ENCODE data around the gene ULK4. TPM values are rescaled to one million over a fixed set of nuclear protein-coding genes. Genes with fewer than 3 reads are reported as not detected.

The ULK4 gene
- total and polyA plus RNA-seq, 2 of the 8 experiments (the other 6 are each of a cell fraction or from before 2014, with no cell fraction given), result 3.0 to 10.8 TPM

DNA sequence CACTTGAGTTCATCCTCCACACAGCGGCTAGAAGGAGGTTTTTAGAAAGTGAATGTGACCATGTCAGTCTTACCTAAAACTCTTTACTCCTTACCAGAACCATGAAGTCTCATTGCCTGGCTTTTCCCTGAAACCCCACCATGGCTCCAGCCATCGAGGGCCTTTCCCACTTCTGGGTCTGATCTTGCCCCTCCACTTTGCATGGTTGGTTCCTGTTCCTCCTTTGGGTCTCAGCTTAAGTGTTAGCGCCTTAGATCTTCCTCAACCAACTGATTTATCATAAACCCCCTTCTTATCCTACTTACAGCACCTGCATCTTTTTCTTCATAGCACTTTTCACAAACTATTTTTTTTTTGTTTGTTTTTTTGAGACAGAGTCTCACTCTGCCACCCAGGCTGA, 45.9 kb upstream of the ULK4 start (continued):
- TF ChIP-seq, protein P1, sequence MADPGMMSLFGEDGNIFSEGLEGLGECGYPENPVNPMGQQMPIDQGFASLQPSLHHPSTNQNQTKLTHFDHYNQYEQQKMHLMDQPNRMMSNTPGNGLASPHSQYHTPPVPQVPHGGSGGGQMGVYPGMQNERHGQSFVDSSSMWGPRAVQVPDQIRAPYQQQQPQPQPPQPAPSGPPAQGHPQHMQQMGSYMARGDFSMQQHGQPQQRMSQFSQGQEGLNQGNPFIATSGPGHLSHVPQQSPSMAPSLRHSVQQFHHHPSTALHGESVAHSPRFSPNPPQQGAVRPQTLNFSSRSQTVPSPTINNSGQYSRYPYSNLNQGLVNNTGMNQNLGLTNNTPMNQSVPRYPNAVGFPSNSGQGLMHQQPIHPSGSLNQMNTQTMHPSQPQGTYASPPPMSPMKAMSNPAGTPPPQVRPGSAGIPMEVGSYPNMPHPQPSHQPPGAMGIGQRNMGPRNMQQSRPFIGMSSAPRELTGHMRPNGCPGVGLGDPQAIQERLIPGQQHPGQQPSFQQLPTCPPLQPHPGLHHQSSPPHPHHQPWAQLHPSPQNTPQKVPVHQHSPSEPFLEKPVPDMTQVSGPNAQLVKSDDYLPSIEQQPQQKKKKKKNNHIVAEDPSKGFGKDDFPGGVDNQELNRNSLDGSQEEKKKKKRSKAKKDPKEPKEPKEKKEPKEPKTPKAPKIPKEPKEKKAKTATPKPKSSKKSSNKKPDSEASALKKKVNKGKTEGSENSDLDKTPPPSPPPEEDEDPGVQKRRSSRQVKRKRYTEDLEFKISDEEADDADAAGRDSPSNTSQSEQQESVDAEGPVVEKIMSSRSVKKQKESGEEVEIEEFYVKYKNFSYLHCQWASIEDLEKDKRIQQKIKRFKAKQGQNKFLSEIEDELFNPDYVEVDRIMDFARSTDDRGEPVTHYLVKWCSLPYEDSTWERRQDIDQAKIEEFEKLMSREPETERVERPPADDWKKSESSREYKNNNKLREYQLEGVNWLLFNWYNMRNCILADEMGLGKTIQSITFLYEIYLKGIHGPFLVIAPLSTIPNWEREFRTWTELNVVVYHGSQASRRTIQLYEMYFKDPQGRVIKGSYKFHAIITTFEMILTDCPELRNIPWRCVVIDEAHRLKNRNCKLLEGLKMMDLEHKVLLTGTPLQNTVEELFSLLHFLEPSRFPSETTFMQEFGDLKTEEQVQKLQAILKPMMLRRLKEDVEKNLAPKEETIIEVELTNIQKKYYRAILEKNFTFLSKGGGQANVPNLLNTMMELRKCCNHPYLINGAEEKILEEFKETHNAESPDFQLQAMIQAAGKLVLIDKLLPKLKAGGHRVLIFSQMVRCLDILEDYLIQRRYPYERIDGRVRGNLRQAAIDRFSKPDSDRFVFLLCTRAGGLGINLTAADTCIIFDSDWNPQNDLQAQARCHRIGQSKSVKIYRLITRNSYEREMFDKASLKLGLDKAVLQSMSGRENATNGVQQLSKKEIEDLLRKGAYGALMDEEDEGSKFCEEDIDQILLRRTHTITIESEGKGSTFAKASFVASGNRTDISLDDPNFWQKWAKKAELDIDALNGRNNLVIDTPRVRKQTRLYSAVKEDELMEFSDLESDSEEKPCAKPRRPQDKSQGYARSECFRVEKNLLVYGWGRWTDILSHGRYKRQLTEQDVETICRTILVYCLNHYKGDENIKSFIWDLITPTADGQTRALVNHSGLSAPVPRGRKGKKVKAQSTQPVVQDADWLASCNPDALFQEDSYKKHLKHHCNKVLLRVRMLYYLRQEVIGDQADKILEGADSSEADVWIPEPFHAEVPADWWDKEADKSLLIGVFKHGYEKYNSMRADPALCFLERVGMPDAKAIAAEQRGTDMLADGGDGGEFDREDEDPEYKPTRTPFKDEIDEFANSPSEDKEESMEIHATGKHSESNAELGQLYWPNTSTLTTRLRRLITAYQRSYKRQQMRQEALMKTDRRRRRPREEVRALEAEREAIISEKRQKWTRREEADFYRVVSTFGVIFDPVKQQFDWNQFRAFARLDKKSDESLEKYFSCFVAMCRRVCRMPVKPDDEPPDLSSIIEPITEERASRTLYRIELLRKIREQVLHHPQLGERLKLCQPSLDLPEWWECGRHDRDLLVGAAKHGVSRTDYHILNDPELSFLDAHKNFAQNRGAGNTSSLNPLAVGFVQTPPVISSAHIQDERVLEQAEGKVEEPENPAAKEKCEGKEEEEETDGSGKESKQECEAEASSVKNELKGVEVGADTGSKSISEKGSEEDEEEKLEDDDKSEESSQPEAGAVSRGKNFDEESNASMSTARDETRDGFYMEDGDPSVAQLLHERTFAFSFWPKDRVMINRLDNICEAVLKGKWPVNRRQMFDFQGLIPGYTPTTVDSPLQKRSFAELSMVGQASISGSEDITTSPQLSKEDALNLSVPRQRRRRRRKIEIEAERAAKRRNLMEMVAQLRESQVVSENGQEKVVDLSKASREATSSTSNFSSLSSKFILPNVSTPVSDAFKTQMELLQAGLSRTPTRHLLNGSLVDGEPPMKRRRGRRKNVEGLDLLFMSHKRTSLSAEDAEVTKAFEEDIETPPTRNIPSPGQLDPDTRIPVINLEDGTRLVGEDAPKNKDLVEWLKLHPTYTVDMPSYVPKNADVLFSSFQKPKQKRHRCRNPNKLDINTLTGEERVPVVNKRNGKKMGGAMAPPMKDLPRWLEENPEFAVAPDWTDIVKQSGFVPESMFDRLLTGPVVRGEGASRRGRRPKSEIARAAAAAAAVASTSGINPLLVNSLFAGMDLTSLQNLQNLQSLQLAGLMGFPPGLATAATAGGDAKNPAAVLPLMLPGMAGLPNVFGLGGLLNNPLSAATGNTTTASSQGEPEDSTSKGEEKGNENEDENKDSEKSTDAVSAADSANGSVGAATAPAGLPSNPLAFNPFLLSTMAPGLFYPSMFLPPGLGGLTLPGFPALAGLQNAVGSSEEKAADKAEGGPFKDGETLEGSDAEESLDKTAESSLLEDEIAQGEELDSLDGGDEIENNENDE (IDR thresholded peaks at IDR 0.05; ENCODE audit: insufficient replicate concordance, low read length), result no peak
- TF ChIP-seq FOSL1 (IDR thresholded peaks at IDR 0.05; ENCODE audit: insufficient read depth, low read depth, low read length) (no peak), JUND (IDR thresholded peaks at IDR 0.05; ENCODE audit: low read length) (no peak), ASH2L (IDR thresholded peaks at IDR 0.05; ENCODE audit: low read length) (no peak), HDAC2 (IDR thresholded peaks at IDR 0.05; ENCODE audit: borderline replicate concordance in 1 of 2, low read depth in 2 of 2, low read length in 2 of 2) (no peak), NRF1 (IDR thresholded peaks at IDR 0.05; ENCODE audit: low read depth, low read length) (no peak), TCF12 (IDR thresholded peaks at IDR 0.05; ENCODE audit: low read depth, low read length) (no peak), MAFK (IDR thresholded peaks at IDR 0.05; ENCODE audit: low read depth, low read length) (no peak), POLR2AphosphoS5 (IDR thresholded peaks at IDR 0.05; ENCODE audit: low read depth, low read length) (no peak), SUZ12 (IDR thresholded peaks at IDR 0.05; ENCODE audit: low read length) (no peak)
- TF ChIP-seq, protein P2, sequence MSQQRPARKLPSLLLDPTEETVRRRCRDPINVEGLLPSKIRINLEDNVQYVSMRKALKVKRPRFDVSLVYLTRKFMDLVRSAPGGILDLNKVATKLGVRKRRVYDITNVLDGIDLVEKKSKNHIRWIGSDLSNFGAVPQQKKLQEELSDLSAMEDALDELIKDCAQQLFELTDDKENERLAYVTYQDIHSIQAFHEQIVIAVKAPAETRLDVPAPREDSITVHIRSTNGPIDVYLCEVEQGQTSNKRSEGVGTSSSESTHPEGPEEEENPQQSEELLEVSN (IDR thresholded peaks at IDR 0.05), result no peak

Data from H1 (cell line).